Occipital lobe (tissue), 2 donors: ENCODE data around the gene ZBTB20. TPM values are rescaled to one million over a fixed set of nuclear protein-coding genes. Genes with fewer than 3 reads are reported as not detected.
"Not testable (repeated sequence)": the region's sequence is repeated elsewhere in the genome, so short reads cannot be mapped to it uniquely, and the experiment has no call there.

ENCODE experiments used
- DNase-seq: peaks from one replicate; lab custom pipeline; 2025; lab: John Stamatoyannopoulos, UW
- total RNA-seq: library from RNA; depleted of rRNA; stranded (reverse); fragments of >200 nt; gene quantifications from one replicate; pipeline ENCODE4 v1.2.3, GENCODE V29; 2014

The ZBTB20 gene
- 62.7 TPM for total RNA-seq

- peak; percentile 40 for DNase-seq
Observed at GRCh38 chr3:115146418-115147328, at the start of gene ZBTB20. Gene ZBTB20, minus strand, starts transcription at chr3:115147288.

GRCh38 chr3:115194476-115194875 lies 47.4 kb upstream of the ZBTB20 start:
- no peak for DNase-seq

- no peak for DNase-seq
Observed at GRCh38 chr3:115190747-115191146, 43.7 kb upstream of the ZBTB20 start.

GRCh38 chr3:115187149-115187757 lies 40.2 kb upstream of the ZBTB20 start:
- DNase-seq, result no peak

GRCh38 chr3:115186351-115187148 lies 39.5 kb upstream of the ZBTB20 start:
- no peak for DNase-seq

- not testable (repeated sequence) for DNase-seq
Observed at GRCh38 chr3:115184859-115185572, 37.9 kb upstream of the ZBTB20 start.

- DNase-seq, result not testable (repeated sequence)
Observed at GRCh38 chr3:115178930-115179329, 31.8 kb upstream of the ZBTB20 start.

GRCh38 chr3:115169808-115170207 lies 22.7 kb upstream of the ZBTB20 start:
- no peak for DNase-seq

- DNase-seq, result no peak
Observed at GRCh38 chr3:115165701-115166100, 18.6 kb upstream of the ZBTB20 start.

- DNase-seq, result no peak
Observed at GRCh38 chr3:115165266-115165665, 18.2 kb upstream of the ZBTB20 start.

GRCh38 chr3:115164374-115165221 lies 17.5 kb upstream of the ZBTB20 start:
- no peak for DNase-seq

GRCh38 chr3:115162759-115163158 lies 15.7 kb upstream of the ZBTB20 start:
- no peak for DNase-seq

GRCh38 chr3:115161866-115162265 lies 14.8 kb upstream of the ZBTB20 start:
- DNase-seq, result no peak

- no peak for DNase-seq
Observed at GRCh38 chr3:115161168-115161834, 14.2 kb upstream of the ZBTB20 start.

- DNase-seq, result no peak
Observed at GRCh38 chr3:115160295-115160694, 13.2 kb upstream of the ZBTB20 start.

GRCh38 chr3:115156046-115156654 lies 9.1 kb upstream of the ZBTB20 start:
- DNase-seq, result no peak

- no peak for DNase-seq
Observed at GRCh38 chr3:115154611-115155010, 7.5 kb upstream of the ZBTB20 start.

GRCh38 chr3:115151921-115152320 lies 4.8 kb upstream of the ZBTB20 start:
- no peak for DNase-seq

- no peak for DNase-seq
Observed at GRCh38 chr3:115148142-115148790, 1.2 kb upstream of the ZBTB20 start.
